Right lobe of liver (tissue), 4 donors: ENCODE data around the gene MS4A18.

Experiments used
- POLR2A ChIP-seq: fragments of 450-650 bp; IDR thresholded peaks from one replicate; pipeline ENCODE4 v1.6.1; 2017; ENCODE audit warnings: antibody characterized with exemption, mild to moderate bottlenecking
- TF ChIP-seq, protein P1 (sequence below), 4 donors: fragments of 200-600 bp in 3 of 4; fragments of 450-650 bp in 1 of 4; IDR thresholded peaks; one replicate each; pipeline versions ENCODE4 v1.5.1 to v1.8.0; 2016 to 2022; ENCODE audit warnings: antibody characterized with exemption in 4 of 4, mild to moderate bottlenecking in 2 of 4
- donor health status: DM: no; HTN: no; CAD: no.
- donor health status: DM: no; HTN: no; CAD: no.
- donor health status: DM: no; HTN: yes; CAD: no.

DNA sequence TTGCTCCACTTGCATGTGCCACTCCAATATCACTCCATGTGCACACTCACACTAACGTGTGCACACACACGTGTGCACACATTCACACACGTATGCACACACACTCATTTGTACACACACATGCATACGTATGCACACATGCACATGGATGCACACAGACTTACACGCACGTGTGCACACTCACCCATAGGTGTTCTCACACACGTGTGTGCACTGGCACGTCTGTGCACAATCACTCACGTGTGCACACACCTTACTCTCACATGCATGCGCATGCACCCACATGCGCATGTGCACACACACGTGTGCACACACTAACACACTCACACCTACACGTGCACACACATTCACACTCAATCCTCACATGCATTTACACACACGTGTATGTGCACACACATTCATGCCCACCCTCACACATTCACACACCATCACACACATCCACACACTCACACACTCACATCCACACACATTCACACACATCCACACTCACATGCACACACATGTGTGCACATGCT, 22.9 kb downstream of the MS4A18 start:
- TF ChIP-seq, protein P1, sequence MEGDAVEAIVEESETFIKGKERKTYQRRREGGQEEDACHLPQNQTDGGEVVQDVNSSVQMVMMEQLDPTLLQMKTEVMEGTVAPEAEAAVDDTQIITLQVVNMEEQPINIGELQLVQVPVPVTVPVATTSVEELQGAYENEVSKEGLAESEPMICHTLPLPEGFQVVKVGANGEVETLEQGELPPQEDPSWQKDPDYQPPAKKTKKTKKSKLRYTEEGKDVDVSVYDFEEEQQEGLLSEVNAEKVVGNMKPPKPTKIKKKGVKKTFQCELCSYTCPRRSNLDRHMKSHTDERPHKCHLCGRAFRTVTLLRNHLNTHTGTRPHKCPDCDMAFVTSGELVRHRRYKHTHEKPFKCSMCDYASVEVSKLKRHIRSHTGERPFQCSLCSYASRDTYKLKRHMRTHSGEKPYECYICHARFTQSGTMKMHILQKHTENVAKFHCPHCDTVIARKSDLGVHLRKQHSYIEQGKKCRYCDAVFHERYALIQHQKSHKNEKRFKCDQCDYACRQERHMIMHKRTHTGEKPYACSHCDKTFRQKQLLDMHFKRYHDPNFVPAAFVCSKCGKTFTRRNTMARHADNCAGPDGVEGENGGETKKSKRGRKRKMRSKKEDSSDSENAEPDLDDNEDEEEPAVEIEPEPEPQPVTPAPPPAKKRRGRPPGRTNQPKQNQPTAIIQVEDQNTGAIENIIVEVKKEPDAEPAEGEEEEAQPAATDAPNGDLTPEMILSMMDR (IDR thresholded peaks at IDR 0.05): no peak
- TF ChIP-seq POLR2A: no peak
